Measurements from ENCODE around the gene C4orf36. TPM values are rescaled to one million over a fixed set of nuclear protein-coding genes. Genes with fewer than 3 reads are reported as not detected.

C4orf36 gene
- total RNA-seq, 1 donor from 2014 or later, result 8.6 TPM

DNA sequence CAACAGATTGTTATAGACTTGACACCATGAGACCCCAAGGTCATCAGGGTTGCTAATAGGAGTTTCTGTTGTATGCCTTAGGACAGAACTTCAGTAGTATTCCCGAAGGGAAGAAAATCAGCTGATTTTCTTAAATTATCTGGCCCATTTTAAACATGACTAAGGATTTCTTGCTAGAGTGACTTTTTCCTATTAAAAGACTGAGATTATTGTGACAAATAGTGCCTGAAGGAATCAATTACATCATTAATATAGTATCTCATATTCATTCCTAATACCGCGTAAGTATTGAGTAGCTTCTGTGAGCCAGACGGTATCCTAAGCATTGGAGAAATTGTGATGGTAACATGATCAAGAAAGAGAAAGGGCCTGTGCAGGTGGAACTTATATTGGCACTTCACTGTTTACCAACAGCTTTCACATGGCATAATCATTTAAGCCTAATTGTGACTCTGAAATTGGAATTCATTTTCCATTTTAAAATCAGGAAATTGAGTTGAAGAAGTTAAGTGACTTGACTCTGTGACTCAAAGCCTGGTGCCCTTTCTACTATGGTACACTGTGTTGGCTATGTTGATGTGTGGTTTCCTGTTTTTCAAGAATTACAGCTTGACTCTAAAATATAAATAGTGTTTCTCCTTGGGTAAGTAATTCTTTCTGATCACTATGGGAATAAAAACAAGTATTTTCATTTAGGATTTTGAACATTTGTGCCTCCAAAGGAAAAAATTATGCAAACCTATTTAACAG, 46.7 kb upstream of the C4orf36 start:
- peaks cover 26% of the 10 kb centered on the region for H3K4me1 ChIP-seq
- H3K9me3 Mint-ChIP-seq, result no peaks in the 10 kb centered on the region
- TF ChIP-seq, protein P1, sequence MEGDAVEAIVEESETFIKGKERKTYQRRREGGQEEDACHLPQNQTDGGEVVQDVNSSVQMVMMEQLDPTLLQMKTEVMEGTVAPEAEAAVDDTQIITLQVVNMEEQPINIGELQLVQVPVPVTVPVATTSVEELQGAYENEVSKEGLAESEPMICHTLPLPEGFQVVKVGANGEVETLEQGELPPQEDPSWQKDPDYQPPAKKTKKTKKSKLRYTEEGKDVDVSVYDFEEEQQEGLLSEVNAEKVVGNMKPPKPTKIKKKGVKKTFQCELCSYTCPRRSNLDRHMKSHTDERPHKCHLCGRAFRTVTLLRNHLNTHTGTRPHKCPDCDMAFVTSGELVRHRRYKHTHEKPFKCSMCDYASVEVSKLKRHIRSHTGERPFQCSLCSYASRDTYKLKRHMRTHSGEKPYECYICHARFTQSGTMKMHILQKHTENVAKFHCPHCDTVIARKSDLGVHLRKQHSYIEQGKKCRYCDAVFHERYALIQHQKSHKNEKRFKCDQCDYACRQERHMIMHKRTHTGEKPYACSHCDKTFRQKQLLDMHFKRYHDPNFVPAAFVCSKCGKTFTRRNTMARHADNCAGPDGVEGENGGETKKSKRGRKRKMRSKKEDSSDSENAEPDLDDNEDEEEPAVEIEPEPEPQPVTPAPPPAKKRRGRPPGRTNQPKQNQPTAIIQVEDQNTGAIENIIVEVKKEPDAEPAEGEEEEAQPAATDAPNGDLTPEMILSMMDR (IDR thresholded peaks at IDR 0.05), result no peak
- TF ChIP-seq EZH2phosphoT487 (IDR thresholded peaks at IDR 0.05) (no peak), EZH2 (IDR thresholded peaks at IDR 0.05) (no peak)
- H3F3A ChIP-seq (ENCODE audit: low read depth), result peaks cover 21% of the 10 kb centered on the region
- H3K9me3 ChIP-seq (ENCODE audit: low read depth), result no peaks in the 10 kb centered on the region
- H3K36me3 ChIP-seq, result no peaks in the 10 kb centered on the region
- H3K79me2 ChIP-seq (ENCODE audit: low read depth), result peaks cover 87% of the 10 kb centered on the region
- no peak overlapping the region for H3K4me3 ChIP-seq
- H3K9ac ChIP-seq, result no peak overlapping the region
- H3K4me1 Mint-ChIP-seq, result peaks cover 24% of the 10 kb centered on the region
- peaks cover 17% of the 10 kb centered on the region for H3K27me3 Mint-ChIP-seq (ENCODE audit: insufficient read depth, low read depth)
- DNase-seq (ENCODE audit: low spot score), result no peak
- no peak overlapping the region for H3K4me2 ChIP-seq
- no peaks in the 10 kb centered on the region for H3K36me3 Mint-ChIP-seq
- H2AFZ ChIP-seq (replicated peaks), result no peak overlapping the region
- no peak overlapping the region for H3K27ac Mint-ChIP-seq
- no peak overlapping the region for H3K4me3 Mint-ChIP-seq
- no peak overlapping the region for H3K27ac ChIP-seq
- peaks cover 7% of the 10 kb centered on the region for H3K27me3 ChIP-seq
- H4K20me1 ChIP-seq (ENCODE audit: low read depth), result no peaks in the 10 kb centered on the region

DNA sequence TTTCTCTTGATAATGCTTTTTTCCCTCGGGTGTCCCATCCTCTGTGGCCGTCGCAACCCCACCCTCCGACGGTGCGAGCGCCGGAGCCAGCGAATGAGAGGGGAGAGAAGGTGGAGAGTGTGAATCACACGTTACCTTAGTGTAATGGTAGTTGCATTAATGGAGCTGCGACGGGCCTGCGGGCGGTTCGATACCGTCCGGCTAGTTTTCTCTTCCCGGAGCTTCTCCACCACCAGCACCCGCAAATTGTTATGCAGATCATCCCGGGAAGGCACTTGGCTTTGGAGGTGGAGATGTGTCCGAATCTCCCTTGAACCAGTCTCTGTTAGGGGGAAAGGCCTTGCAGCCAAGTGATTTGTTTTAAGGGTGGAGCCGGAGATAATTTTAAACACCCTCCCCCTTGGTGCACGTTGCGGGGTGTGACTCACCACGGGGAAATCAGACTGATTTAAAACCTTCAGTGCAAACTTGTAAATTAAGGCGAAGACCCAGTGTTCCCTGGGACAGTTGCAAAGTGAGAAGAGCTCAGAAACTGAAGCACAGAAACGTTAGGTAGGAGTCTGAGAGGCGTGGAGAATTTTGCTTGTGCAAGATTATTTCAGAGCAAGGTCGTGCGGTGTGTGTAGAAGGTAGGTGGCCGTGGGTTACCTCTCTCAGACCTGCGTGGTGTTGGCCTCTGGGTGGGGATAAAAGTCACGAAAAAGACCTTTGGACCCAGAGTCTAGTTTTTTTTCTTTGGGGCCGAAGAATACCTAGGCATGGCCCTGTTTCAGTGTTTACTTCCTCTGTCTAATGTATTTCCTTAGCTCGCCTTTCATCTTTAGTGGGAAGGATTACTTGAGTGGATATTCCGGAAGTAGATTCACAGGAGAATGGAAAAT, 43.9 kb upstream of the C4orf36 start:
- Histone ChIP-seq H4K20me1 (ENCODE audit: low read depth) (no peaks in the 10 kb centered on the region), H3K27me3 (peaks cover 18% of the 10 kb centered on the region), H3K4me2 (peak overlapping the region; percentile 94), H3K4me3 (peak overlapping the region; percentile 78), H3F3A (ENCODE audit: low read depth) (peaks cover 30% of the 10 kb centered on the region), H3K36me3 (no peaks in the 10 kb centered on the region), H3K4me1 (peaks cover 26% of the 10 kb centered on the region), H3K9ac (no peak overlapping the region), H3K27ac (no peak overlapping the region), H2AFZ (replicated peaks) (peak overlapping the region; percentile 91), H3K9me3 (ENCODE audit: low read depth) (no peaks in the 10 kb centered on the region), H3K79me2 (ENCODE audit: low read depth) (peaks cover 58% of the 10 kb centered on the region)
- peaks cover 19% of the 10 kb centered on the region for H3K27me3 Mint-ChIP-seq (ENCODE audit: insufficient read depth, low read depth)
- H3K4me1 Mint-ChIP-seq, result peaks cover 27% of the 10 kb centered on the region
- H3K4me3 Mint-ChIP-seq, result peak overlapping the region; percentile 93
- TF ChIP-seq EZH2 (IDR thresholded peaks at IDR 0.05), result peak; percentile 34
- TF ChIP-seq, protein P1 (IDR thresholded peaks at IDR 0.05), result no peak
- H3K9me3 Mint-ChIP-seq, result no peaks in the 10 kb centered on the region
- H3K36me3 Mint-ChIP-seq, result no peaks in the 10 kb centered on the region
- peak; percentile 36 for DNase-seq (ENCODE audit: low spot score)
- H3K27ac Mint-ChIP-seq, result peak overlapping the region; percentile 40

DNA sequence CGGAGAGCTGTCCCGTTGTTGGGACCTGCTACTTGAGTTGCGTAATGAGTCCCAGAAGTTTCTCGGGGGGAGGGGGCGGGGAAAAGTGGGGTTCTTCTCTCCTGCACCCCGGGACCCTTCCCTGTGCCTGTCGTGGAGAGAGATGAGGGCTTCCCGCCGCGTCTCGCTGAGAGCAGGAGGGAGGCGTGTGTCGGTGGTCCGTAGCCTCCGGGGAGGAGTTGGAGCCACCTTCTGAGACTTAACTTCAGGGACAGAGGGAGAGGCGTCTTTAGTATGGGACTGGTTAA, 43.3 kb upstream of the C4orf36 start:
- Histone ChIP-seq H2AFZ (replicated peaks) (peak overlapping the region; percentile 91), H4K20me1 (ENCODE audit: low read depth) (no peaks in the 10 kb centered on the region)
- no peak for DNase-seq (ENCODE audit: low spot score)

More for the DNA sequence above, 43.3 kb upstream of the C4orf36 start:
- H3K27ac Mint-ChIP-seq, result no peak overlapping the region
- H3K4me1 ChIP-seq, result peaks cover 26% of the 10 kb centered on the region
- peak overlapping the region; percentile 93 for H3K4me3 Mint-ChIP-seq
- peak overlapping the region; percentile 78 for H3K4me3 ChIP-seq
- H3K9ac ChIP-seq, result peak overlapping the region; percentile 7
- H3K36me3 ChIP-seq, result no peaks in the 10 kb centered on the region
- no peaks in the 10 kb centered on the region for H3K36me3 Mint-ChIP-seq
- H3K9me3 Mint-ChIP-seq, result no peaks in the 10 kb centered on the region
- no peak for TF ChIP-seq EZH2 (IDR thresholded peaks at IDR 0.05)
- peaks cover 27% of the 10 kb centered on the region for H3K4me1 Mint-ChIP-seq
- H3K27me3 ChIP-seq, result peaks cover 18% of the 10 kb centered on the region
- H3K4me2 ChIP-seq, result peak overlapping the region; percentile 94
- H3K9me3 ChIP-seq (ENCODE audit: low read depth), result no peaks in the 10 kb centered on the region
- H3K27me3 Mint-ChIP-seq (ENCODE audit: insufficient read depth, low read depth), result peaks cover 19% of the 10 kb centered on the region
- no peak overlapping the region for H3K27ac ChIP-seq
- peaks cover 30% of the 10 kb centered on the region for H3F3A ChIP-seq (ENCODE audit: low read depth)
- H3K79me2 ChIP-seq (ENCODE audit: low read depth), result peaks cover 52% of the 10 kb centered on the region
